HG02763 (cell line): ENCODE measurements around the gene TAOK1.
A peak's percentile ranks its signal among the peaks of the same experiment; 100 is the strongest.

Experiments used
- ATAC-seq: cut with Tn5 transposase; IDR thresholded peaks from one replicate; pipeline ENCODE4 v1.9.1; 2021; ENCODE audit warnings: mild to moderate bottlenecking, moderate library complexity; ENCODE audit not compliant: unreplicated experiment

The TAOK1 gene

DNA sequence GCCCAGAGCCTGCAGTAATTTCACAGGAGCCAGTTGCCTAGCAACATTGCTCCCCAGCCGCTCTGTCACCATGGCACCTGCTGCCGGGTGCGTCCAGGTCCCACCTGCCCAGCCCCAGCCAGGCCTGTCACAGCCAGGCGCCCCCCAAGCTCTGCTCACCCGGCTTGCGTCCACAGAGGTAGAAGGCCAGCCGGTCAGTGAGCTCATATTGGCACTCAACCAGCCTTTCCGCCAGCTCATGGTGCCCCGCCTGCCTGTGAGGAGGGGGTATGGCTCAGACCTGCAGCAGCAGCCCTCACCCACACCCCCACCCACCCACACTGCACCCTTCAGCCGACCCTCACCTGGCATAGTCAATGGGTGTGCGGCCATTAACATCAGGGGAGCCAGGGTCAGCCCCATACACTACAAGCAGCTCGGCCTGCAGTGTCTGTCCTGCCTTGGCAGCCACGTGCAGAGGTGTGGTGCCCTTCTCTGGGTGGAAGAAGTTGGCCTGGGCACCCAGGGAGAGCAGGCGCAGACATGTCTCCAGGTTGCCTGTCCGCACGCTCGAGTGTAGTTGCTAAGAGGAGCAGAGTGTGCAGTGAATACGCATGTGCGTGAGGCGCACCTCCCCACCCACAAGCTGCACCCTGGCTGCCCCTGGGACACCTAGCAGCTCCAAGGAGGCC is 191.6 kb downstream of the TAOK1 start:
- ATAC-seq, result no peak

DNA sequence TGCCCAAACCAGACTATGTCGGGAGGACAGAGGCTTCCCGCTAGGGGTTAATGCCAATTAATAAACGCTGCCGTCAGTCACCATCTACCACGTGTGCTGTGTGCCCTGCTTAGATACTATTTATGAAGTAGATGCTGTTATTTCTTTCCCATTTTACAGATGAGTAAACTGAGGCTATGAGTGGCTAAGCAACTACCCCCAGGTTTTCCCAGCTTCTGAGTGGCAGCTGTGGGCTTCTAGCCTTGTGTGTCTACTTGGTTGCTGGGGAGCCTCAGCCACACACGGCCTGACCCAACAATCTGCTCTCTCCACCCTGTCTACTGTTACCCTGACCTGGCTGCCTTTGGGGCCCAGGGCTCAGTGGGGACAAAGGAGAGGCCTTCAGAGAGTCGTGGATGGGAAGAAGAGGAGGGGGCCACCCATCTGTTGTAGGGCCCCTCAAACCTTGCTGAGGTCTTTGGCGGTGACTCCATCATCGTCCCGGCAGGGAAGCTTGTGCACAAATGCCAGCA is 192.1 kb downstream of the TAOK1 start:
- ATAC-seq, result no peak

DNA sequence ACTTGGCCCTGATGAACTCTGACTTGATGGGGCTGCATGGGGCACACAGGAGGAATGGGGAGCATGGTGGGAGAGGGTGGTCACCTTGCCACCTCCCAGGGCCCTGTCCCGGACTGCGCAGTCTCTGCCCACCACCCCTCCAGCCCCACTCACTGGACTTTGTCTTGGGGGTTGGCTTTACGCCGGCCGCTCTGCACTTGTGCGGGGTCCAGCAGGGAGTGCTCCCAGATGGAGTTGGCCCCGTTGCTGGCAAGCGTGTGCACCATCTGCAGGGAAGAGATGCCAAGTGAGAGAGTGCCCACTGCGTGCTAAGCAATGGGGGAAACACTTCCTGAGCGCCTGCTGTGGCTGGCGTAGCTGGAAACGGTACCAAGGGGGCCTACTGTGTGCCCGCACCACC is 192.6 kb downstream of the TAOK1 start:
- no peak for ATAC-seq

DNA sequence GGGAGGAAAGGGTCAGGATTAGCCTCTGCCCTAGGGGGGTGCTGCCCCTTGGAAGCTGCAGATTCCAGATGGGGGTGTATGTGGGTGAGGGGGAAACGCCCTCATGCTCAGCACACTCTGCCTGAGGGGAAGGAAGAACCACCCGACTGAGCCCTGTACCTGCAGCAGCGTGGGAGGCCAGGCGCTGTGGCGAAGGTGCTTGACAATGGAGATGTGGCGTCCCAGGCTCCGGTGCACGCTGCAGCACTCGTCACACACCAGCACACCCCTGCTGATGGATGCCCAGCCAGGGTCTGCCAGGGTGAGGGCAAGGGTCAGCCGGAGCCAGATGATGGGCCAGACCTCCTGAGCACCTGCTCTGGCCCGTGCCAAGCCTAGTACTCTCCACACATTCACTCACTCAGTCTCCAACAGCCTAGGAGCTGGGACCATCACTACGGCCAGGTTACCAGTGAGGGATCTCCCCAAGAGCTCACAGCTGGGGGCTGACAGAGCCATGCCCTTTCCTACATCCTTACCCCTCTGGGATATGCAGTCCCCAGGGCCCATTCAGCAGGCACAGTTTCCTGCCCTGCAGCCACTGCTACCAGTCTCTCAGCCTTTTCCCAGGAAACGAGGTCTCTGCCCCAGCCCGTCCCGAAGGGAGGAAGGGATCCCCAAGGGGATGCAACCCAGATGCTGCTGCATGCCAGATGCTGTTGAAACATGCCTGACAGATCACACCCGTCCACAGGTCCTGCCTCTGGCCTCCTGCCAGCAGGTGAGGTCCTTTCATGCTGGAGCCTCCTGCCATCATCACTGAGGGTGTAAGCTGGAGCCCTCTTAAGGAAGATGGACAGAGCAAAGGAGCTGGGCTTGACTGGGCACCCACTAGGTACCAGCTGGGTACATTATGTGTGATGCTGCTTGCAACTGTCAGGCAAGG is 193.4 kb downstream of the TAOK1 start:
- ATAC-seq, result no peak

DNA sequence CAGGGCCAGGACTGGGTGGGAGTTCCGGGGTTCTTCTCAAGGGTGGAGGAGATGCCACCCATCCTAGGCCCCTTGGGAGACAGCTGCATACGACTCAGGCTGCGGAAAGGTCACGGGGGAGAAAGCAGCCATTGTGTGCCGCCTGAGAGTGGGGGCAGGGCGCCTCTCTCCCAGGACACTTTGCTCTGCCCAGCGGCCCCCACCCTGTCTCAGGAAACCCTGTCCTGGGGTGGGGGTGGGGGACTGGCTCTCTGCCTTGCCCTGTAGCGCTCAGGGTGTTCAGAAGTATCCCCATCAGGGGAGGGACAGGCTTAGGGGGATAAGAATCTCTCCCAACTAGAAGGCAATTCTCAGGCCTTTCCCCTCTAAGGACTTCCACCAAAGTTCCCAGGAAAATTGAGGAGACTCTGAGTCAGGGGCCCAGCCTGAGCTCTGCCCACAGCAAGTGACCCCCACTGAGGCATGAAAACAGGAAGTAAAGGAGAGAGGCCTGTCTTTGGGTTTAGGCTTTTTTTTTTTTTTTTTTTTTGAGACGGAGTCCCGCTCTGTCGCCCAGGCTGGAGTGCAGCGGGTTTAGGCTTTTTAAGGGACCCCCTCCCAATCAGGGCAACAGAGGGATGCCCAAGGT is 194.4 kb downstream of the TAOK1 start:
- ATAC-seq, result no peak

DNA sequence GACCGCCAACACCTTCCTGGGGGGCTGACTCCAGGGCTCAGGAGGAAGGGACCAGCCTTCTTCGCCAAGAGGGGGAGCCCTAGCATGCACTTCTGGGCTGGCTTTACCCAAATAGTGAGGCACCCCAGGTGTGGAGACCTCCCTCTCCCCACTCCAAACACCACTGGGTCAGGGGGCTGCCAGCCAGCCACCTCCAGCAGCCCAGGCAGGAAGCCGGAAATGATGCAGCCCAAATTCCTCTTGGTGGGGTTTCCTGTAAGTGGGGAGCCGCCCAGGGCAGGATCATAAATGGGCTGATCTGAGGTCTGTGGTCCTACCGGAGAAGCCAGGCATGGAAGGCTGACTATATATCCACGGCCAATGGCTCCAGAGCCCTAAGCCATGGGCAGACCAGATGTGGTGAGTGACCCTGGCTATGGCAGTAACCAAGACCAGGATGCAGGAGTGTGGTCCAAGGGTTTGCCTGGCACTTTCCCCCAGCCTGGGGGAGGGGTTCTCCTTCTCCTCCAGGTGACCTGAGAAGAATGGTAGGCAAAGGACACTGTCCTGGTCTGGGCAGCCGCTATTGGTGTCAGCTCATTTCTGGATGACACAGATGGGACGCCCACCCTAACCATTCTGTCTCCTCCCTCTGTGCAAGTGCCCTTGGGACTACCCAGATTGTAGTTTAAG is 195.1 kb downstream of the TAOK1 start:
- no peak for ATAC-seq

DNA sequence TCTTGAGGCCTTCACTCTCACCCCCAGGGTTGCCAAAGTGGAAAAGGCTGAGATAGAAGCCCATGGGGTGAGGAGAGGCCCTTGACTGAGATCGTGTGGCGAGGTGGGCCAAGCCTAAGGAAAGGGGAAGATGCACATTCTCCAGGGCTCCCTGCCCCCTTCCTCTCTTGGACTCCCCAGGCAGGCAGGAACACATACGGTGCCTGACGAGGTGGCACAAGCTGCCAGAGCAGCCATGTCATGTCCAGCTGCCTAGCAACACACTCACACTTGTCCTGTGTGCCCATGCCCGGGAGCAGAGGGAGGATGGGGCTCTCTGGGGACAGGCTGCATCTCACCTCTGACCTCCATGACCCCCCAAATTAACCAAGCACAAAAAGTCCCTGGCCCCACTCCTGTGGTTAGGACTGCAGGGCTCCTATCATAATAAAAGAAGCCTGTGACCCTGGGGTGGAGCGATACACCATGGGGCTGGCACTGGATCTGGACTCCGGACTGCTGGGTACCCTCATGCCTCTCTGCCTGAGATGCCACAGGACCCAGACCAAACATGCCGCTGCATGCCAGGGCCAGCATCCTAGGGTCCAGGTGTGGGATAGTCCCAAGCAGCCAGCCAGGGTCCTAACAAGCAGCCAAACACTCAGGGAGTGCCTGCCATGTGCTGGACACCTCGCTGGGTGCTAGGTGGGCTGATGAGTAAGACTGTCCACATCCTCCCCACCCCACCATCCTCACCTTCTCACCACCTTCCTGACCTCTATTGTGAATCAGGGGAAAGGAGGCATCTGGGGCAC is 196.7 kb downstream of the TAOK1 start:
- ATAC-seq, result no peak

DNA sequence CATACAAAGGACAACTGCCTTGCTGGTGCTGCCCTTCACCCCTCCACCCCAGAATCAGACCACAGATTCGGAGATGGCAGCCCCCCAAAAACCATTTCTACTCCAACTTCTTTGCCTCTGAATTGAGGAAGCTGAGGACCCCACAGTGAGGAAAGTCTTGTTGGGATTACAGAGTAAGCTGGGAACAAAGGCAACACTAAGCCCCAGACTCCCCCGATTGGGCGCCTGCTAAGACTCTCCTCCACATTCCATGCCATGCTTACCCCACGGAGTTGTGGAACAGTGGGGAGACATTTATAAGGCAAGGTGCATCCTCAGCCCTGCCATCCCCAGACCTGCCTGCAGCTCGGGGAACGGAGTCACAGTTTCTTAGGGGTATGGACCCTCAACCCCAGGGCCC is 197.4 kb downstream of the TAOK1 start:
- no peak for ATAC-seq

DNA sequence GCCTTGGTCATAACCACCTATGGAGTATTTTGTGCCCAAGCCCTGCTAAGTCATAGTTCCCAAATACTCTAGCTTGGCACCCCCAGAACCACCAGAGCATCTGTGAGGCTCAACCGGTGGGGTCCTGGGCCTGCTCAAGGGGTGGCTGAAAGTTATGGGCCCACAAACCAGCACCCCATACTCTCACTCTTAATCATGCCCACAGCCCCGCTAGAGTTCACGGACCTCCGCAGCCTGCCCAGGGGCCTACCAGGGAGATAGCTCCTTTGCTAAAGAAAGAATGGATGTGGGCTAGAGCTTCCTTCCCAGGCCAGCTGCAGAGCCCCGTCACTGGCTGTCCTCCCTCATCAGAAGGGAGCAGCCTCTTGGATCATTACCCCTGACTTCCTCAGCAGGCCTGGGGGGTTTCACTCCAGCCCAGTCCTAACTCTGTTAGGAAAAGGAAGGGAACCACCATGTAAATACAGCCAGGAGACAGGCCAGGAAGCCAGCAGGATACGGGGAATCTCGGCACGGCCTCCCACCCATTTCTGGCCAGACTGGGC is 197.9 kb downstream of the TAOK1 start:
- ATAC-seq, result no peak

DNA sequence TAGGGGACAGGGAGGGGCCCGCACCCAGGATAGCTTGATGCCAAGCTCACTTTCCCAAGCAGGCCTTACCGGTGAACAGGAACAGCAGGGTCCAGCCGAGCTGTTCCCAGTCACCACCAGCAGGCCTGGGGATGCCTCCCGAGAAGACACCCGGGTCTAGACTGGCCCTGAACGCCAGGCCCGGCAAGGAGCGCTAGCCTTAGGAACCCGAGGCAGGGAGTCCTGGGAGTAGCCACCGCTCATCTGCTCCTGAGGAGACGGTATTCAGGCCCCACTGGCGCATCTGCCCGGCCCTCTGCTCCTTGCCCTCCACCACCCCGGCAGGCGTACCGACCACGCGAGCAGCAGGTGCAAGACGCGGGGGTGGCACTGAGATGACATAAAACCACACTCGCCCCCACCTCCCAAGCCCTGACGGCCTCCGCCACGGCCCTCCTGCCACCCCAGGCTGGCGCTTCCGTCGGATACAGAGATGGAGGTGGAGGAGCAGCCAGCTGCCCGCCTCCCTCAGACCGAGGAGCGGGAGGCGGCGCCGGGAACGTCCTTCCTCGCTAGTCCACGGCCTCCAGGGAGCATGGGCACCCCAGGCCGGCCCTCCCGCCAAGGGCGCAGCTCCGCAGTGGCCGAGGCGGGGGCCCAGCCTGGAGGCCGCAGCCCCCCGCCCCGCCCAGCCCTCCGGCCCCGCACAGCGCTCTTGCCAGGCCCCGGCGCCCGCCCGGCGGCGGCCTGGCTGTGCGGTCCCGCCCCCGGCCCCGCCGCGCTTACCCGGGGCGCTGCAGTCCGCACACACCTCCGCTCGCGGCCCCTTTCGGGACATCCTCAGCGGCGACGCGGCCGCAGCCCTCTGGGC is 198.6 kb downstream of the TAOK1 start:
- peak; percentile 6 for ATAC-seq

DNA sequence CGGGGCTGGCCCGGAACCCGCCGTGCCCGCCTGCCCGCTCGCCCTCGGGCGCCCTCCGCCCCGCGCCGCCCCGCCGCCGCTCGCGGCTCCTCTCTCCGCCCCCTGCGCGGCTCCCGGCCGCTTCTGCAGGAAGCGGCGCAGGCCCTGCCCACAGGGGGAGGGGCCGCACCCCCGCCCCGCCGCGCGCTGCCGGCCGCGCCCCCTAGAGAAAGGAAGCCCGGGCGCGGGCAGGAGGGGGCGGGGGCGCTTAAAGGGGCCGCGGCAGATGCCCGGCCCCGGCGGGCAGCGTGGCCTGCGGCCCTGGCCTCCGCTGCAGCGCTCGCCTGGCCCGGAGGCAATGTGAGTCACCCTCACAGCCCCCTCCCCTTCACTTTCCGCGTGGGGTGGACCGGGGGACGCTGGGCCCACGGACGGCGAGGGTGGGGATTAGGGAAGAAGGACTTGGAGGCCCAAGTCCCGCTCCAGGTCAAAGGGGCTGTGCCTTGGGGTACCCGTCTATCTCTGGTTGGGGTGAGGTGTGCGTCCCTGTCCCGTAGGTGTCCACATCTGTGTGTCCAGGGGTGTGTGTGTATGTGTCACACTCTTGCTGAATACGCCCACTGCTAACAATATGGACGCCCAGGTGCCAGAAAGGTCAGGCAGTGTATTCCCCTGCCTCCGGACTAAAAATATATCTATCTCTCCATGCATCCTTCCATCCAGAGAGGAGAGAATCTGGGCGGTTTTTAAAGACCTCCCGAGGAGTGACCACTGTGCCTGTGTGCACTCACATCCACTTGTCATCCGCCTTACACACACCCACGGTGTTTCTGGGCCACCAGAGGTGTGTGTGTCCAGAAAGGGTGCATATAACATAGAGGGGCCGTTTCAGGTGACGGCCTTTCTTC is 199.6 kb downstream of the TAOK1 start, which contains the start of gene GIT1:
GIT1 (minus strand) TSS at position 125 of the 887 bp plus-strand sequence. CDS start 270 bp downstream, outside the sequence.
- ATAC-seq, result peak; percentile 63

DNA sequence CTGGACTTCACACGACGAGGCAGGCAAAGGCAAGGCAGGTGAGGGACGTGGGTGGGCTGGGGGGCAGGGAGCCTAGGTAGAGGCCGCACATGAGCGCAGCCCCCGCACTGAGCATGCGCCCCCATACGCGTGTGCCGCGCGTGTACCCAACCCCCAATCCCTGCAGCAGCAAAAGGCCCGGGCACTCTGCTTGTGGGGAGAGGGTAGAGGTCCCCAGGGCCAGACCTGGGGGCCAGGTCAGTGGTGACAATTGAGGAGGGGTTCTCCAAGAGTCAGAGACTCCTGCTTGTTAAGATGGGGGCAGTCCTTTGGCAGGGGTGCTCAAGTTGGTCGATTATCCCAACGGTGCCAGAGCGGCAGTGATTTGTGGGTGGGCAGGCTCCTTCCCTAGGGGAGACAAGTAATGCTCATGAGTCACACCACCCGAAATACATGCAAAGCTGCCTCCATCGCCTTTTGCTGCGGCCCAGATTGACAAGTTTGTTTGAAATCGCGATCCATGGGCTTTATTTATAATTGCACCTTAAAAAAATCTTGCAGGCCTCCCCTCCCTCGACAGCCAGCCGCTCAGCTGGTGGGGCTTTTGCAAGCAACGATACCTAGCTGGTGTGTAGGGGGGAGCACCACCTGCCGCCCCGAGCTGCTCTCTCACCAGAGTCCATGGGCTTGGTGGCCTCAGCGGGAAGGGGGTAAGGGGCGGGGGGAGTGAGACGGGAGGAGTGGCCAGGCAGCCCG is 200.4 kb downstream of the TAOK1 start:
- ATAC-seq, result no peak

DNA sequence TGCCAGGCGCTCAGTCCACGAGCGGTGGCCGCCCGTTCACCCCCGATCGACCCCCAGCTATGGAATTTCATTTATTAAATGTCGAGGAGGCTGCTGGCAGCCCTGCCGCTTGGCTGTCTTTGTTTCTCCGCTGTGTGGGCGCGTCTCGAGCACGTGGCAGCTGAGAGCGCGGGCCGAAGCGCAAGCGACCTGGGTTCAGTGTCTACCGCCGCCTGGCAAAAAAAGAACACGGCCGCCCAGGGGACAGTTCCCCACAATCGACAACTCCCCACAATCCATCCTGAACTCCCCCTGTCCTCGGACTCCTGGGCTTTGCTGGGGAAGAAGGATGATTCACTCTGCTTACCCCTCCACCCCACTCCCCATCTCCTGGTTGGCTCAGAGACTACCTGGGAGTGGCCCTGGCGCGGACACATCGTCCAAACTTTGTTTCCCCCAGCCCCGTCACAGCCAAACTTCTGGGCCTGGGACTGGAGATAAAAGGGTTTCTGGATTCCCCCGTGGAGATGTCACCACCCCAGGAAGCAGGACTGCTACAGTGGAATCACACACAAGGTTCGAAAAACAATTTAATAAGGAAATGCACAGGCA is 201.1 kb downstream of the TAOK1 start:
- no peak for ATAC-seq

DNA sequence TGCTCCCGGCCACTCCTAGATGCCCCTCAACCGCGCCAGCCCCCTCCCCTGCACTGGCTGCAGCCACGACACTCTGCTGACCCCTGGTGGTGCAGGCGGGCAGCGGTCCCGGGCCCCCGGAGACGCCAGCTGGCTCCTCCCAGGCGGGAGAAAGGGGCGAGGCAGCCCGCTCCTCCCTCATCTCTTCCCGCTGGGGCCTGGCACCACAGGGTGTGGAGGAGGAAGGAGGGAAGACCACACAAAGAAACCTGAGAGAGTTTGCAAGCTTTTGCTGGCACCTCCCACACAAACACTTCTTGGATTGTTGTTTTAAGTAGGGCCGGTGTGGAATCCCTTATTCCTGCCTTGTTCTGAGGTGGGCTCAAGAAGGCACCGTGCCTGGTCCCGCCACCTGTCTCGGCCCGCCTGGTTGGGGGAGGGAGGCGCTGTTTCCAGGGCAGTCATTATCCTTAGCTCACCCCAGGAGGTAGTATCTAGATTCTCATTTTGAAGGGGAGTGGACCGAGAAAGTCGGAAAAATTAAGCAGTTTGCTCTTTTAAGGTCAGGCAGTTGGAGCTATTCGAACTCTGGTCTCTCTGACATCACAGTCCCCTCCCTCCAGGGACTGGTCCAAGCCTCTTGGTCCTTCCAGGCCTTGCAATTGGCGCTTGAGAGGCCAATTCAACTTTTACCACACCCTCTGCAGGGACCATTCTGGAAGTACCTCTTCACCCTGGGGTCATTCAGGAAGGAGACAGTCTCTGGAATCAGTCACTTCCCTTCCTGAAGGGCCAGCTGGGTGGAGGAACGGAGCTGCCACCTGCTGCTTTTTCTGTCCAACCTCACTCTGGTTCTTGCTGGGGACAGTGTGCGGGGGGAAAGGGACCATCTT is 201.8 kb downstream of the TAOK1 start:
- ATAC-seq, result no peak

DNA sequence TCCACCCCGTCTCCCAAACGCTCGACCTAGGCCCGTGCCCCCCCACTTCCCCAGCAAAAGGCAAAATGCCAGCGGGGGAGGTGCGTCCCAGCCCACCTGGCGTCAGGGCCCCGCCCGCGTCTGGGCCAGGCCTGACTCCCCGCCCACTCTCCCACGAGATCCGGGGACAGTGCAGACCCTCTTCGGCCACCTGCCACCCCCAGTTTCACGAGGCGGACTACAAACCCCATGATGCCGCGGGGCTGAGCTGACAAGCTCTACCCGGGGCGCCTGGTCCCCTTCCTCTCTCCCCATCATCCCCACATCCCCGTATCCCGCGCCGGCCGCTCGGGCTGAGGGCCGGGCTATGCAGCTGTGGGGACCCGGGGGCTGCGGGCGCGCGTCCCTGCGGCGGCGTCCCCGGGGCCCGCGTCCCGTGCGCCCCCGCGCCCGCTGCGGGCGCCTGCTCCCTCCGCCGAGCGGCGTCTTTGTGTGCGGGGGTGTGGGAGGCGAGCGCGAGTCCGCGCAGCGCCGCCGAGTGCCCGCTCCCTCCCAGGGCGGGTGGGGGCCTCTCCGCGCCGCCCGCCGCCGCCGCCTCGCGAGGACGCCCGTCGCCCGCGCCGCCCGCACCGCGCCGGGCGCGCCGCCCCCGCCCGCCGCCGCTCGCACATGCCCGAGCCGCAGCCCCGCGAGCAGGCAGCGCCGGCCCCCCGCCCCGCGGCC is 202.8 kb downstream of the TAOK1 start, which contains the start of gene ANKRD13B:
ANKRD13B (plus strand) TSS at position 283 of the 702 bp plus-strand sequence. CDS start 490 bp downstream, outside the sequence.
- no peak for ATAC-seq
